NCI-H2029 treated with DMSO at 0.1 percent for 48 hours (cell line): ENCODE results near the gene BGN.

Source experiments
- DNase-seq: peaks from one replicate; lab custom pipeline; 2025; lab: John Stamatoyannopoulos, UW

BGN gene

GRCh38 chrX:153482376-153483015, 12.3 kb upstream of the BGN start:
- no peak for DNase-seq

- no peak for DNase-seq
Observed at GRCh38 chrX:153485396-153486080, 9.2 kb upstream of the BGN start.

- DNase-seq = no peak
Observed at GRCh38 chrX:153486171-153486570, 8.6 kb upstream of the BGN start.

- no peak for DNase-seq
Observed at GRCh38 chrX:153487590-153488071, 7.1 kb upstream of the BGN start.

GRCh38 chrX:153488231-153488914, 6.4 kb upstream of the BGN start:
- no peak for DNase-seq

GRCh38 chrX:153490217-153490930, 4.4 kb upstream of the BGN start:
- DNase-seq = no peak

GRCh38 chrX:153491351-153491914, 3.3 kb upstream of the BGN start:
- no peak for DNase-seq

GRCh38 chrX:153491918-153492317, 2.9 kb upstream of the BGN start:
- DNase-seq = no peak

GRCh38 chrX:153492543-153492942, 2.2 kb upstream of the BGN start:
- no peak for DNase-seq

GRCh38 chrX:153493085-153493484, 1.7 kb upstream of the BGN start:
- DNase-seq = no peak

- no peak for DNase-seq
Observed at GRCh38 chrX:153494061-153494460, 719 bp upstream of the BGN start.

GRCh38 chrX:153495362-153495751, 577 bp downstream of the BGN start:
- DNase-seq = no peak

- DNase-seq = no peak
Observed at GRCh38 chrX:153495903-153496589, 1.3 kb downstream of the BGN start.

- DNase-seq = no peak
Observed at GRCh38 chrX:153496590-153496959, 1.8 kb downstream of the BGN start.

- DNase-seq = no peak
Observed at GRCh38 chrX:153498453-153498852, 3.7 kb downstream of the BGN start.

- DNase-seq = no peak
Observed at GRCh38 chrX:153499341-153499740, 4.6 kb downstream of the BGN start.

- DNase-seq = no peak
Observed at GRCh38 chrX:153499876-153500275, 5.1 kb downstream of the BGN start.

GRCh38 chrX:153500676-153501280, 6.0 kb downstream of the BGN start:
- no peak for DNase-seq

GRCh38 chrX:153501530-153501929, 6.8 kb downstream of the BGN start:
- DNase-seq = no peak

GRCh38 chrX:153502131-153502530, 7.4 kb downstream of the BGN start:
- DNase-seq = no peak

- DNase-seq = no peak
Observed at GRCh38 chrX:153502796-153503195, 8.0 kb downstream of the BGN start.
